ENCODE measurements around the gene TNFSF18.

DNA sequence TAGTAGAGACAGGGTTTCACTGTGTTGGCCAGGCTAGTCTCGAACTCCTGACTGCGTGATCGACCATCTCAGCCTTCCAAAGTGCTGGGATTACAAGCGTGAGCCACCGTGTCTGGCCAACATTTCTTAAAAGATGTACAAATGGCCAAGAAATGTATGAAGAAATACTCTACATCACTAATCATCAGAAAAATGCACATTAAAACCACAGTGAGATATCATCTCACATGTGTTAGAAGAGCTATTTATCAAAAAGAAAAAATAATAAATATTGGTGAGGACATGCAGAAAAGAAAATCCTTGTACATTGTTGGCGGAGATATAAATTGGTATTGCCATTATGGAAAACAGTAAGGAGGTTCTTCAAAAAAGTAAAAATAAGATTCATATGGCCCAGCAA is 33.6 kb upstream of the TNFSF18 start:
- TF ChIP-seq, protein P1, sequence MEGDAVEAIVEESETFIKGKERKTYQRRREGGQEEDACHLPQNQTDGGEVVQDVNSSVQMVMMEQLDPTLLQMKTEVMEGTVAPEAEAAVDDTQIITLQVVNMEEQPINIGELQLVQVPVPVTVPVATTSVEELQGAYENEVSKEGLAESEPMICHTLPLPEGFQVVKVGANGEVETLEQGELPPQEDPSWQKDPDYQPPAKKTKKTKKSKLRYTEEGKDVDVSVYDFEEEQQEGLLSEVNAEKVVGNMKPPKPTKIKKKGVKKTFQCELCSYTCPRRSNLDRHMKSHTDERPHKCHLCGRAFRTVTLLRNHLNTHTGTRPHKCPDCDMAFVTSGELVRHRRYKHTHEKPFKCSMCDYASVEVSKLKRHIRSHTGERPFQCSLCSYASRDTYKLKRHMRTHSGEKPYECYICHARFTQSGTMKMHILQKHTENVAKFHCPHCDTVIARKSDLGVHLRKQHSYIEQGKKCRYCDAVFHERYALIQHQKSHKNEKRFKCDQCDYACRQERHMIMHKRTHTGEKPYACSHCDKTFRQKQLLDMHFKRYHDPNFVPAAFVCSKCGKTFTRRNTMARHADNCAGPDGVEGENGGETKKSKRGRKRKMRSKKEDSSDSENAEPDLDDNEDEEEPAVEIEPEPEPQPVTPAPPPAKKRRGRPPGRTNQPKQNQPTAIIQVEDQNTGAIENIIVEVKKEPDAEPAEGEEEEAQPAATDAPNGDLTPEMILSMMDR (IDR thresholded peaks at IDR 0.05) = no peak
- TF ChIP-seq POLR2A (IDR thresholded peaks at IDR 0.05) = no peak

Data from testis (tissue), 2 donors.